GM19372 (cell line): ENCODE measurements around the gene NRG3.
"Not testable (repeated sequence)": the region's sequence is repeated elsewhere in the genome, so short reads cannot be mapped to it uniquely, and the experiment has no call there.

Experiments used
- ATAC-seq: cut with Tn5 transposase; IDR thresholded peaks from one replicate; pipeline ENCODE4 v1.9.1; 2021; ENCODE audit warnings: mild to moderate bottlenecking, low read depth, moderate library complexity; ENCODE audit not compliant: unreplicated experiment

Gene NRG3

GRCh38 chr10:81950358-81950757 lies 75.4 kb downstream of the NRG3 start:
- ATAC-seq: no peak

DNA sequence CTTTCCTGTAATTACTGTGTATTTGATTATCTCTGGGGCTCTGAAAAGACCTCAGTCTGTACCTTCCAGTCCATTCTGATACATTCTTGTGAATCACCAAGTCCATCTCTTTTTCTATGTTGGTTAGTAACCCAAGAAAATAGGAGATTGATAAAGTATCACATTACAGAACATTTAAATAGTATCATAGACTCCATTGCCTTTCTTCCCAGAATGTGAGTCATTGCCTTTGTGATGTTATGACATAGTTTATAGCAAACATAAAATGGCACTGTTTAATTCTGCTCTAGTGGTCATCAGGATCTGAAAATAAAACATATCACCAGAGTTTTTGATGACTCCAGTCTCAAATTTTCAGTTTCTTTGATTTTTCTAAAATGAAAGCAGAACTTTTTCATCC lies 78.4 kb downstream of the NRG3 start:
- ATAC-seq: no peak

DNA sequence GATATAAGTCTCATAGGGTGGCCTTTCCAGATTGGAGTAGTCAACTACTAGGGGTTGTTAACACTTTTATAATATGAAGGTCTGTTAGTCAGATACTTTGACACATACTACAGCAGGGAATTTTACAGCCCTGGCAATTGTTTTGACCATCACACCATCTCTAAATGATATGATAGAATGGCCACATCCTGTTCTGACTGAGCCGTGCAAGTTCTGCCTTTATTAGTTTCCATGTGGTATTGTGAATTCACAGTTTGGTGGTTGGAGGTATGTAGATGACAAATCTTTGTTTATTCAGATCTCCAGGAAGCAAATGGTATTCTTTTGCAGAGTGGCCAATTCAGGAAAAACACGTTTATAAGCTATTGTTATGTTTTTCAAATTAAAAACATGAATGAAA lies 83.0 kb downstream of the NRG3 start:
- no peak for ATAC-seq

GRCh38 chr10:81959016-81959415 lies 84.0 kb downstream of the NRG3 start:
- ATAC-seq: no peak

DNA sequence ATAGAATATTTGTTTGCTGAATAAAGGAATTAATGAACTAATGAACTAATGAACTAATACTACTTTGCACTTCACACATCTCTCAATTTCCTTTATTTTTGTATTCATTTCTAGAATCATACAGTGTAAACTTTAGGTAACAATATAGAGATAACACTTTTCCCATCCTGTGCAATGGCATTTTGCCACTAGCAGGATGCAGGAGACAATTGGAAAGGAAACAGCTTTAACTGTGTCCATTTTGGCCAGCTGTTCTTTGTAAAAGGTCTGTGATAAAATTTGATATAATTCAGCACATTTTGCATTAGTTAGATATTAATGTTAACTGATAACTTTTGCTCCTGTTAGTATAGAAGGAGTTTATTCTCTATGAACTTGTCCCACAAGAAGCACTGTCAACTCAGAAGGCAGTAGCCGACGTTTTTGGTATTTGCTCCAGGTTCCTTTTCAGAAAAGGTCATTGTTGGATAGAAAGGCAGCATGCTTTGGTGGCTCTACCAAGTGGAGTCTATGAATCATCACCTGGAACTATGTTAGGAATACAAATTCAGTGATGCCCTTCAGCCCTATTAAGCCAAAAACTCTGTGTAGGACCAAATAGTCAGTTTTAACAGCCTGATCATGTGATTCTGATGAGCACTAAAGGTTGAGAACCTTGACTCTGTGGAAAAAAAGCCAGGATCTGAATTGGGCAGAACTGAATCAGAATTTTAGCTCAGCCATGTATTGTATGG lies 86.6 kb downstream of the NRG3 start:
- no peak for ATAC-seq

GRCh38 chr10:81963606-81964005 lies 88.6 kb downstream of the NRG3 start:
- no peak for ATAC-seq

DNA sequence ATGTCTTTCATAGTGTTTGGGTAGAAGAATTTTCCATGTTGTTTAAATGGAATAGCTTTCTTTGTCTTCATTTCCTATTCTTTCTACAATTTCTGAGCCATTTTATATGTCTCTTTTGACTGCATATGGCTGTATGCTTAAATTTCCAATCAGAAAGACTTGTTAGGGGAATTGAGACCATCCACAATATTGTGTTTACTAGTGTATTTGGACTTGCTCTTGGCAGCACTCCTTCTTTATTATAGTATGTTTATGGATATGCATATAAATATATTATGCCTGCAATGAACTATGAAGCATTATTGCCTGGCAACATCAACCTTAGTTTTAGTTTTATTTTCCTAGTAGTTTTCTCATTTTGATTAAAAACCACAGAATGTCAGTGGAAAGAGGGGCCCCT lies 92.7 kb downstream of the NRG3 start:
- ATAC-seq: no peak

DNA sequence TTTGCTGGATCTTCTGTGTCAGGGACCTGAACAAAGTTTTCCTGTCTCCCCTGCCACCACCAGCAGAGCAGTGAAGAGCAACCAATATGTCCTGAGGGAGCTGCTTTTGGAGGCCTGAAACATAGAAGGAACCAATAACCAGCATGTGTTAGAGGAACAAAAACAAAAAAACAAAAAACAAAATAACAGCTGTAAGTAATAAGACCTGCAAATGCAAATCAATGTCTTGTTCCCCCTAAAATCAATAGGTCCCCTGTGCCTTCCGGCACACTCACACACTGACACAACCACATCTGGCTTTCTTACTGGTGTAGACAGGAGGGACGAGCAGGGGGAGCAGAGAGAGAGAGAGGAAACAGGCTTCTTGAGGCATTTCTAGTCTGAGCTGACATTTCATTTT lies 94.1 kb downstream of the NRG3 start:
- ATAC-seq: no peak

- no peak for ATAC-seq
Observed at GRCh38 chr10:81978238-81978637, 103.2 kb downstream of the NRG3 start.

- no peak for ATAC-seq
Observed at GRCh38 chr10:81981724-81982123, 106.7 kb downstream of the NRG3 start.

GRCh38 chr10:81984428-81984827 lies 109.4 kb downstream of the NRG3 start:
- no peak for ATAC-seq

GRCh38 chr10:81995254-81995653 lies 120.3 kb downstream of the NRG3 start:
- no peak for ATAC-seq

DNA sequence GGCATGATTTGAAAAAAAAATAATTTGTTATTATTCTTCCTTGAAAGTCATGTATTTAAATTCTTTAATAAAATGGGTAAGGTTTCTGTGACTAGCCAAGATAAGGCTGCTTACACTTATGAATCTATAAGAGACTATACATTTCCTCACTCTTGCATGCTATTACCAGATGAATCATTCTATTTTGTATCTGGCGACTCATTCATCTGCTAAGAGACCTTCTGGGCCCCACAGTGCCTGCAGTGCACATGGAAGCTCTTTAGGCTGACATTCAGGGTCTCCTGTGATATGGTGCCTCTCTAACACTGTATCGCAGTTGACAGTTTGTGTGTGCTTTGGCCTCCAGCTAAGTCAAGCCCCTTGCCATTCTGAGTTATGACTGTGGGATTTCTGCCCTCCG lies 121.9 kb downstream of the NRG3 start:
- ATAC-seq: no peak

DNA sequence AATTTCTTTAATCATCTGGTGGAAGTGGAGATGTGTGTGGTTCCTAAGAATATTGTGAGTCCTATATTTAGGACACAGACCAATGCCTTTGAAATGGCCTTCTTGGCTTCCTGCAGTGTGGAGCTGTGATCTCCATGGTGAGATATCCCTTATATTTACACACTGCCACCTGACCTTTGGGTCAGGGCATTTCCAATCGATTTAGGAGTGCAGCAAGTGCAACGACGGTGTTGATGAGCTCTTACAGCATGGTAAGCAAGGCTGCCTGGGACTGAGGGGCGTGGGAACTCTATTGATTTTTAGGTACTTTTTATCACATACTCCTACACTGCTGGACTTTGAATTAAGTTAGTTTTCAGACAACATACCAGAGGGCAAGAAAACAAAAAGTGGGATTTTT lies 146.0 kb downstream of the NRG3 start:
- no peak for ATAC-seq

- no peak for ATAC-seq
Observed at GRCh38 chr10:82027711-82028110, 152.7 kb downstream of the NRG3 start.

- ATAC-seq: no peak
Observed at GRCh38 chr10:82037076-82037475, 162.1 kb downstream of the NRG3 start.

DNA sequence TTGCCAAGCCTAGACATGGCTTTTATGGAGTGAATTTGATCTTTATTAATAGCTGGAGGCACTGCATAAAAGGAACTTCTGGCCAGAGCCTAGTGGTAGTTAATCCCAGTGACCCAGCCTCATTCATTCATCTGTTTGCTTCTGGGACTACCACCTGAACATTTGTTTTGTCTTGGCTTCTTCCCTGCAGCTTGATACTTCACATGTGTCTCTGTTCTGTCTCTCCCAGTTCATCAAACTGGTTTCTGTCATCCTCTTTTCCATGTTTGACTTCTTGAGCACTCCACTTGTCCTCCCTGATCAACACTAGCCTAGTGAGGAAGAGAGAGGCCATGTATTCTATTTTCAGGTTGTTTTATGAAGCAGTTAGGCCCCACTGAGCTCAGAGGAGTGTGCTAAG lies 163.6 kb downstream of the NRG3 start:
- ATAC-seq: no peak

DNA sequence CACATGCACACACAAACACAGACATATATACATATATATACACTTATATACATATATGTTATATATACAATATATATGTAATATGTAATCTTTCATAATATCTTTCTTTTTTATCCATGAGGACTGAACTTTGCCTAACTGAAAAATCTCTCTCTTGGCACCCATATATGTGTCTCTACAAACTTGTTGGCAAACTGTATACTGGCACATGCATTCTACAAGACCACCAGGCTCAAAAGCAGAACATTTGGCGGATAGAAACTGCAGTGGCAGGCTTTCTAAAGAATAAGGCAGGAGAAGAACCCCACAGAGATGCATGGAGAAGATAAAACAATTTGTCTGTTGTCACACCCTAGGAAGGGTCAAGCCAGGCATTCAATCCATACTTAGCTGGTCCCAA lies 165.3 kb downstream of the NRG3 start:
- ATAC-seq: no peak

DNA sequence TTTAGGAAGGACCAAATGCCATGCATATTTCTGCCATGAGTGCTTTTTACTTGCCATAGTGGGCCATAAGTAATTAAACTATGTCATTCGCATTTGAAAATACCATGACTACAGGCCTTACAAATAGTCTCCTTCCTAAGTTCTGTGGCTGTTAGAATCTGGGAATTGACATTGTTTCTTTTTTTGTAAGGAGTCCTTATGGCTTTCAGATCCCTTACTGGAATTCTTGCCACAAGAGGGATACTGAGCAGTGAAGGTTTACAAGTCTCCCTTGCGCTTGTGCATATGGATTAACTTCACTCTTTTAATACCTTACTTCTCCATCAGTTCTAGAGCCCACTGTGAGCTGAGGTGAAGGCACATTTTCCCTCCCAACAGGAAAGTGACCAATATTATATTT lies 166.0 kb downstream of the NRG3 start:
- ATAC-seq: no peak

GRCh38 chr10:82056391-82056790 lies 181.4 kb downstream of the NRG3 start:
- ATAC-seq: no peak

GRCh38 chr10:82067192-82067591 lies 192.2 kb downstream of the NRG3 start:
- ATAC-seq: not testable (repeated sequence)

GRCh38 chr10:82068501-82068900 lies 193.5 kb downstream of the NRG3 start:
- no peak for ATAC-seq

DNA sequence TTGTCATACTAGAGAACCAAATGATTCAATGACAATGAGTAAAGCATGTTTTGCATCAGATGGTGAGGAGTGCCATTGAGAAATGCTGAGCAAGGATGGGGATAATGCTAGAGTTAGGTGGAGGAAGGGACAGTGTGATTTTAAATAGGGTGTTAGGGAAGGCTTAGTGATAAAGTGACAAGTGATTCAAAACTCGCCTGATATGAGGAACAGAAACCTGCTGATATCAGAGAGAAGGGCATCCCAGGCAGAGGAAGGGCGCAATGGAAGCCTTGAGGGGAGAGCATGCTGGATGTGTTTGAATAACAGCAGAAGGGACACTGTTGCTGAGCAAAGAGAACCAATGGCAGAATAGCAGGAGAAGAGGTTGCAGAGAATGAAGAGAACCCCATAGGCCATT lies 196.2 kb downstream of the NRG3 start:
- no peak for ATAC-seq
